ENCODE data around the gene TMEM219. TPM values are rescaled to one million over a fixed set of nuclear protein-coding genes. Genes with fewer than 3 reads are reported as not detected.

TMEM219 gene, protein sequence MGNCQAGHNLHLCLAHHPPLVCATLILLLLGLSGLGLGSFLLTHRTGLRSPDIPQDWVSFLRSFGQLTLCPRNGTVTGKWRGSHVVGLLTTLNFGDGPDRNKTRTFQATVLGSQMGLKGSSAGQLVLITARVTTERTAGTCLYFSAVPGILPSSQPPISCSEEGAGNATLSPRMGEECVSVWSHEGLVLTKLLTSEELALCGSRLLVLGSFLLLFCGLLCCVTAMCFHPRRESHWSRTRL
- total RNA-seq = 100 to 1,000 TPM; 149 to 210 (median 158) TPM

- TF ChIP-seq POLR2A (IDR thresholded peaks at IDR 0.05) (peak; percentile 64), CTCF (IDR thresholded peaks at IDR 0.05) (peak; percentile 48 to 90 (median 59)), POLR2AphosphoS5 (IDR thresholded peaks at IDR 0.05) (peak; percentile 66 to 90 (median 83)), EP300 (IDR thresholded peaks at IDR 0.05; ENCODE audit: low read depth) (no peak)
- H3K4me3 ChIP-seq = peak within 1 kb of the TSS; percentile 60 to 90 (median 76)
- DNase-seq = peak; percentile 94
- H3K27me3 ChIP-seq = no peaks in the 10 kb centered on the region
- H3K9me3 ChIP-seq = no peaks in the 10 kb centered on the region
- H3K4me1 ChIP-seq = peaks cover 0 to 38% (median 20%) of the 10 kb centered on the region in 4 donors
- intact Hi-C loops (cut with DNase I; ENCODE audit: low total_unique reads) (no loop called here), in situ Hi-C loops (cut with MboI; ENCODE audit: low pct_ligation_motif_present in 1 of 4, low pct_unique_long_range_greater_than_20kb in 1 of 4, low sequenced_read_pairs in 3 of 4) (no loop called here)
- H3K27ac ChIP-seq = peak within 1 kb of the TSS; percentile 93 to 98 (median 96)
- WGBS, 2 donors (ENCODE audit: low coverage in 1 of 2) = 0% methylated on average over 50 of the region's 75 CpGs; no CpG with 5 or more reads in 1 of the 2 donors
- H3K36me3 ChIP-seq = no peaks in the 10 kb centered on the region
These were observed at the start of gene TMEM219 for GRCh38 chr16:29961479-29962343. Gene TMEM219, plus strand, starts transcription at chr16:29962079. Its CDS starts 1,065 bp downstream, at chr16:29963144.

- no peak overlapping the region for H3K4me3 ChIP-seq
- no peaks in the 10 kb centered on the region for H3K36me3 ChIP-seq
- in situ Hi-C loops (cut with MboI; ENCODE audit: low pct_ligation_motif_present in 1 of 4, low pct_unique_long_range_greater_than_20kb in 1 of 4, low sequenced_read_pairs in 3 of 4) = no loop called here
- H3K9me3 ChIP-seq = no peaks in the 10 kb centered on the region
- no peak for TF ChIP-seq POLR2A (IDR thresholded peaks at IDR 0.05)
- WGBS, 2 donors (ENCODE audit: low coverage in 1 of 2) = 83% methylated on average over 11 of the region's 11 CpGs; no CpG with 5 or more reads in 1 of the 2 donors
- no peak for DNase-seq
- H3K27ac ChIP-seq = no peak overlapping the region
- intact Hi-C loops (cut with DNase I; ENCODE audit: low total_unique reads) = no loop called here
- no peaks in the 10 kb centered on the region for H3K27me3 ChIP-seq
- H3K4me1 ChIP-seq = no peaks in the 10 kb centered on the region
These were observed 49.8 kb upstream of the TMEM219 start for GRCh38 chr16:29912087-29912486.

DNA sequence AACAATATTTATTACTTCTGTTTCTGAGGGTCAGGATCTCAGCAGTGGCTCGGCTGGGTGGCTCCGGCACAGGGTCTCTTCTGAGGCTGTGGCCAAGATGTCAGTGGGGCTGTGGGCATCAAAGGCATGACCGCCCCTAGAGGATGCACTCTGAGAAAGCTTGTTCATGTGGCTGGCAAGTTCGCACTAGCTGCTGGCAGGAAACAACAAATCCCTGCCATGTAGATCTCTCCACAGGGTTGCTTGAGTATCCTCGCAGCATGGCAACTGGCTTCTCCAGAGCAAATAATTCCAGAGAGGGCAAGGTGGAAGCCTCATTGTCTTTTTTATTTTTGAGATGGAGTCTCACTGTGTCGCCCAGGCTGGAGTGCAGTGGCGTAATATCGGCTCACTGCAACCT lies 48.4 kb upstream of the TMEM219 start:
- H3K4me1 ChIP-seq = no peaks in the 10 kb centered on the region
- TF ChIP-seq CTCF (IDR thresholded peaks at IDR 0.05) = no peak
- TF ChIP-seq POLR2A (IDR thresholded peaks at IDR 0.05) = no peak
- no peak for TF ChIP-seq POLR2AphosphoS5 (IDR thresholded peaks at IDR 0.05)
- TF ChIP-seq EP300 (IDR thresholded peaks at IDR 0.05; ENCODE audit: low read depth) = no peak
- no peaks in the 10 kb centered on the region for H3K27me3 ChIP-seq
- no peak overlapping the region for H3K27ac ChIP-seq
- DNase-seq = no peak
- no peaks in the 10 kb centered on the region for H3K9me3 ChIP-seq
- in situ Hi-C loops (cut with MboI; ENCODE audit: low pct_ligation_motif_present in 1 of 4, low pct_unique_long_range_greater_than_20kb in 1 of 4, low sequenced_read_pairs in 3 of 4) (no loop called here), intact Hi-C loops (cut with DNase I; ENCODE audit: low total_unique reads) (no loop called here)
- WGBS, 2 donors (ENCODE audit: low coverage in 1 of 2) = 96 to 100% methylated on average over 4 to 8 of the region's 8 CpGs
- no peaks in the 10 kb centered on the region for H3K36me3 ChIP-seq
- H3K4me3 ChIP-seq = no peak overlapping the region

DNA sequence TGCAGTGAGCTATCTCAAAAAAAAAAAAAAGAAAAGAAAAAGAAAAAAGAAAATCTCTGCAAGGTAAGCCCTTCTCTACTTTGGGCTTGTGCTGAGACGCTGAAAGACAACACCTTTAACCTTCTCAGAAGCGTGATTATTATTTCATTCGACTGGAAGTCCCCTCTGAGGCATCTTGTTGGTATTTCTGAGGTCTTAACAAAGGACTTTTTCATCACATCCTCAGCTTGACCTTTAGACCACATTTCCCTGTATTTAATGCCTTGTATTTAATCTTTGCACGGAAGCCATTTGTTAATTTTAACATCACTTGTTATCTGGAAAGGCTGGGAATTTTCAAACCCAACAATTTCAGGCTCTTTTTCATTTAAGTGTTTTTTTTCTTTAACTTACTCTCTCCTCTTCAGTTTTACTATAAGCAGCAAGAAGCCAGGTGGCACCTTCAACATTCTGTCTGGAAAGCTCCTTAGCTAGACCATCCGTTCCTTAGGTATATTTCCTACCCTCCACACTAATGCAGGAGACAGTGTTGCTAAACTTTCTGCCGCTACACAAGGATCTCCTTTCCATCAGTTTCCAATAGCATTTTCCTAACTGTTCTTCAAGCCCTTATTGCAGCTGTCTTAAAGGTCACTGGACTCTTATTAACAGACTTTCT lies 46.2 kb upstream of the TMEM219 start:
- H3K27ac ChIP-seq = no peak overlapping the region
- in situ Hi-C loops (cut with MboI; ENCODE audit: low pct_ligation_motif_present in 1 of 4, low pct_unique_long_range_greater_than_20kb in 1 of 4, low sequenced_read_pairs in 3 of 4) = no loop called here
- TF ChIP-seq POLR2AphosphoS5 (IDR thresholded peaks at IDR 0.05) (no peak), EP300 (IDR thresholded peaks at IDR 0.05; ENCODE audit: low read depth) (no peak), POLR2A (IDR thresholded peaks at IDR 0.05) (no peak), CTCF (IDR thresholded peaks at IDR 0.05) (no peak)

More for the DNA sequence above, 46.2 kb upstream of the TMEM219 start:
- intact Hi-C loops (cut with DNase I; ENCODE audit: low total_unique reads) = no loop called here
- Histone ChIP-seq H3K4me3 (no peak overlapping the region), H3K27me3 (no peaks in the 10 kb centered on the region), H3K9me3 (no peaks in the 10 kb centered on the region), H3K4me1 (no peaks in the 10 kb centered on the region), H3K36me3 (peaks cover 0 to 10% (median 0%) of the 10 kb centered on the region in 4 donors)
- DNase-seq = no peak
- WGBS, 2 donors (ENCODE audit: low coverage in 1 of 2) = 72 to 88% methylated on average over 6 of the region's 6 CpGs

Data from transverse colon (tissue), 4 donors.